Measurements from ENCODE around the gene NKAIN1. TPM values are rescaled to one million over a fixed set of nuclear protein-coding genes. Genes with fewer than 3 reads are reported as not detected.
"Not testable (repeated sequence)": the region's sequence is repeated elsewhere in the genome, so short reads cannot be mapped to it uniquely, and the experiment has no call there.

NKAIN1 gene
- polyA plus RNA-seq, 1 donor from 2014 or later, result 33.4 TPM

DNA sequence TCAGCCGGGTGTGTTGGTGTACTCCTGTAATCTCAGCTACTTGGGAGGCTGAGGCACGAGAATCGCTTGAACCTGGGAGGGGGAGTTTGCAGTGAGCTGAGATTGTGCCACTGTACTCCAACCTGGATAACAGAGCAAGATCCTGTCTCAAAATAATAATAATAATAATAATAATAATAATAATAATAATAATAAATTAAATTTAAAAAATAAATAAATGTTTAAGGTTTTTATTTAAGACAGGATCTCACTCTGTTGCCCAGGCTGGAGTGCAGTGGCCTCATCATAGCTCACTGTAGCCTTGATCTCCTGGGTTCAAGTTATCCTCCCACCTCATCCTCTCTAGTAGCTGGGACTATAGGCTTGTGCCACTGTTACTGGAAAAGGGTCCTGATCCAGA, 101.8 kb downstream of the NKAIN1 start:
- H3K9me2 ChIP-seq (ENCODE audit: insufficient read depth, low read length); H3K4me3 ChIP-seq (ENCODE audit: low read length); H4K20me1 ChIP-seq (ENCODE audit: insufficient read depth); H3K9me3 ChIP-seq (ENCODE audit: low read length); H3K79me2 ChIP-seq (replicated peaks; ENCODE audit: insufficient read depth, low read length); H3K27me3 ChIP-seq (ENCODE audit: insufficient read depth, low read depth, low read length); H3K36me3 ChIP-seq (ENCODE audit: insufficient read depth, low read length); H3K4me2 ChIP-seq (ENCODE audit: low read length); H3K9ac ChIP-seq (ENCODE audit: low read length); H3F3A ChIP-seq (ENCODE audit: insufficient read depth, low read length, poor library complexity, severe bottlenecking); H3K27ac ChIP-seq (ENCODE audit: low read length); H2AFZ ChIP-seq (ENCODE audit: low read depth, low read length): not testable (repeated sequence)

DNA sequence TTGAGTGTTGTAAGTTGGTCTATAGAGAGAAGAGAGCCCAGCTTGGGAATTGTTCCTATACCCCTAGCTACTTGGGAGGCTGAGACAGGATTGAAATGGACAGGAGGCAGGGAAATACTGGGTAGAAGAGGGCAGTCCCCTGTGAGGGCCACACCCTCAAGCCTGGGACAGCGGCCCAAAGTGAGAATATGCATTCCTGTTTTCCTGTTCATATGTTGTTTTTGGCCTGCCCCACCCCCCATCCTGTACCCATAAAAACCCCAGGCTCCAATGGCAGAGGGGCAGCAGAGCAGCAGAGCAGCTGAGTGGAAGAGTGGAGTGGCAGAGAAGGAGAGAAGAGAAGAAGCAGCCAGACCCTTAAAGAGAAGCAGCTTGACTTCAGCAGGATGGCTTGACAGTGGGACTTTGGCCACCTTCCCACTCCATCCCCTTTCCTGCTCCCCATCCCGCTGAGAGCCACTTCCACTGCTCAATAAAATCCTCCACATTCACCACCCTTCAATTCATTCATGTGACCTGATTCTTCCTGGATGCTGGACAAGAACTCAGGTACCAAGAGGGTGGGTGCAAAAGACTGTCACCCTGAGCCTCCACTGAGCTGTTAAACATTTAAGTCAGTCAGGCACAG, 103.6 kb downstream of the NKAIN1 start:
- no peak overlapping the region for H3K9ac ChIP-seq (ENCODE audit: low read length)
- no peak overlapping the region for H2AFZ ChIP-seq (ENCODE audit: low read depth, low read length)
- H3K36me3 ChIP-seq (ENCODE audit: insufficient read depth, low read length), result no peaks in the 10 kb centered on the region
- no peaks in the 10 kb centered on the region for H3K9me3 ChIP-seq (ENCODE audit: low read length)
- H3K4me2 ChIP-seq (ENCODE audit: low read length), result no peak overlapping the region
- no peaks in the 10 kb centered on the region for H3K79me2 ChIP-seq (replicated peaks; ENCODE audit: insufficient read depth, low read length)
- H3K9me2 ChIP-seq (ENCODE audit: insufficient read depth, low read length), result no peaks in the 10 kb centered on the region
- no peak overlapping the region for H3K4me3 ChIP-seq (ENCODE audit: low read length)
- H4K20me1 ChIP-seq (ENCODE audit: insufficient read depth), result no peaks in the 10 kb centered on the region
- H3K27me3 ChIP-seq (ENCODE audit: insufficient read depth, low read depth, low read length), result no peaks in the 10 kb centered on the region
- no peak overlapping the region for H3K27ac ChIP-seq (ENCODE audit: low read length)
- no peaks in the 10 kb centered on the region for H3F3A ChIP-seq (ENCODE audit: insufficient read depth, low read length, poor library complexity, severe bottlenecking)
- no peak for TF ChIP-seq TAF1 (IDR thresholded peaks at IDR 0.05; ENCODE audit: low read depth)
- TF ChIP-seq, protein P1, sequence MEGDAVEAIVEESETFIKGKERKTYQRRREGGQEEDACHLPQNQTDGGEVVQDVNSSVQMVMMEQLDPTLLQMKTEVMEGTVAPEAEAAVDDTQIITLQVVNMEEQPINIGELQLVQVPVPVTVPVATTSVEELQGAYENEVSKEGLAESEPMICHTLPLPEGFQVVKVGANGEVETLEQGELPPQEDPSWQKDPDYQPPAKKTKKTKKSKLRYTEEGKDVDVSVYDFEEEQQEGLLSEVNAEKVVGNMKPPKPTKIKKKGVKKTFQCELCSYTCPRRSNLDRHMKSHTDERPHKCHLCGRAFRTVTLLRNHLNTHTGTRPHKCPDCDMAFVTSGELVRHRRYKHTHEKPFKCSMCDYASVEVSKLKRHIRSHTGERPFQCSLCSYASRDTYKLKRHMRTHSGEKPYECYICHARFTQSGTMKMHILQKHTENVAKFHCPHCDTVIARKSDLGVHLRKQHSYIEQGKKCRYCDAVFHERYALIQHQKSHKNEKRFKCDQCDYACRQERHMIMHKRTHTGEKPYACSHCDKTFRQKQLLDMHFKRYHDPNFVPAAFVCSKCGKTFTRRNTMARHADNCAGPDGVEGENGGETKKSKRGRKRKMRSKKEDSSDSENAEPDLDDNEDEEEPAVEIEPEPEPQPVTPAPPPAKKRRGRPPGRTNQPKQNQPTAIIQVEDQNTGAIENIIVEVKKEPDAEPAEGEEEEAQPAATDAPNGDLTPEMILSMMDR (IDR thresholded peaks at IDR 0.05; ENCODE audit: poor library complexity, severe bottlenecking), result no peak

DNA sequence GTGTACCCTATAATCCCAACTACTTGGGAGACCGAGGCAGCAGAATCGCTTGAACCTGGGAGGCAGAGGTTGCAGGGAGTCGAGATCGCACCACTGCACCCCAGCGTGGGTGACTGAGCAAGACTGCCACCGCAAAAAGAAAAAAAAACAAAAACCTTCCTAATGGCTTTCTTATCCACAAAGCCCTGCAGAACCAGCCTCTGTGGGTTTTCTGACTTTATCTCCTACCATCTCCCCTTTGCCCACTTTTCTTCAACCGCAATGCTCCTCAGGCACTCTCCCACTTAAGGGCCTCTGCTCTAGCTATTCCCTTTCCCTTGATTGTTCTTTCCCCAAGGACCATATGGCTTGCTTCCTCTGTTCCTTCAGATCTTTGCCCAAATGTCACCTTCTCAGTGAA, 106.3 kb downstream of the NKAIN1 start:
- Histone ChIP-seq H3K36me3 (ENCODE audit: insufficient read depth, low read length) (no peaks in the 10 kb centered on the region), H3K4me3 (ENCODE audit: low read length) (no peak overlapping the region), H3F3A (ENCODE audit: insufficient read depth, low read length, poor library complexity, severe bottlenecking) (no peaks in the 10 kb centered on the region), H4K20me1 (ENCODE audit: insufficient read depth) (no peaks in the 10 kb centered on the region), H3K9ac (ENCODE audit: low read length) (no peak overlapping the region), H3K79me2 (replicated peaks; ENCODE audit: insufficient read depth, low read length) (no peaks in the 10 kb centered on the region), H3K27ac (ENCODE audit: low read length) (no peak overlapping the region), H3K9me3 (ENCODE audit: low read length) (no peaks in the 10 kb centered on the region), H3K9me2 (ENCODE audit: insufficient read depth, low read length) (no peaks in the 10 kb centered on the region), H2AFZ (ENCODE audit: low read depth, low read length) (no peak overlapping the region), H3K27me3 (ENCODE audit: insufficient read depth, low read depth, low read length) (no peaks in the 10 kb centered on the region), H3K4me2 (ENCODE audit: low read length) (no peak overlapping the region)
- TF ChIP-seq EZH2 (IDR thresholded peaks at IDR 0.05; ENCODE audit: borderline replicate concordance, insufficient read depth, low read length, poor library complexity, severe bottlenecking), result no peak
- TF ChIP-seq, protein P2, sequence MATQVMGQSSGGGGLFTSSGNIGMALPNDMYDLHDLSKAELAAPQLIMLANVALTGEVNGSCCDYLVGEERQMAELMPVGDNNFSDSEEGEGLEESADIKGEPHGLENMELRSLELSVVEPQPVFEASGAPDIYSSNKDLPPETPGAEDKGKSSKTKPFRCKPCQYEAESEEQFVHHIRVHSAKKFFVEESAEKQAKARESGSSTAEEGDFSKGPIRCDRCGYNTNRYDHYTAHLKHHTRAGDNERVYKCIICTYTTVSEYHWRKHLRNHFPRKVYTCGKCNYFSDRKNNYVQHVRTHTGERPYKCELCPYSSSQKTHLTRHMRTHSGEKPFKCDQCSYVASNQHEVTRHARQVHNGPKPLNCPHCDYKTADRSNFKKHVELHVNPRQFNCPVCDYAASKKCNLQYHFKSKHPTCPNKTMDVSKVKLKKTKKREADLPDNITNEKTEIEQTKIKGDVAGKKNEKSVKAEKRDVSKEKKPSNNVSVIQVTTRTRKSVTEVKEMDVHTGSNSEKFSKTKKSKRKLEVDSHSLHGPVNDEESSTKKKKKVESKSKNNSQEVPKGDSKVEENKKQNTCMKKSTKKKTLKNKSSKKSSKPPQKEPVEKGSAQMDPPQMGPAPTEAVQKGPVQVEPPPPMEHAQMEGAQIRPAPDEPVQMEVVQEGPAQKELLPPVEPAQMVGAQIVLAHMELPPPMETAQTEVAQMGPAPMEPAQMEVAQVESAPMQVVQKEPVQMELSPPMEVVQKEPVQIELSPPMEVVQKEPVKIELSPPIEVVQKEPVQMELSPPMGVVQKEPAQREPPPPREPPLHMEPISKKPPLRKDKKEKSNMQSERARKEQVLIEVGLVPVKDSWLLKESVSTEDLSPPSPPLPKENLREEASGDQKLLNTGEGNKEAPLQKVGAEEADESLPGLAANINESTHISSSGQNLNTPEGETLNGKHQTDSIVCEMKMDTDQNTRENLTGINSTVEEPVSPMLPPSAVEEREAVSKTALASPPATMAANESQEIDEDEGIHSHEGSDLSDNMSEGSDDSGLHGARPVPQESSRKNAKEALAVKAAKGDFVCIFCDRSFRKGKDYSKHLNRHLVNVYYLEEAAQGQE (IDR thresholded peaks at IDR 0.05; ENCODE audit: borderline replicate concordance), result no peak
- TF ChIP-seq EP300 (conservative IDR thresholded peaks at IDR 0.05; ENCODE audit: poor library complexity, severe bottlenecking), result no peak
- no peak for TF ChIP-seq MXI1 (conservative IDR thresholded peaks at IDR 0.05; ENCODE audit: poor library complexity, severe bottlenecking)
- TF ChIP-seq POLR2AphosphoS5 (IDR thresholded peaks at IDR 0.05), result no peak
- no peak for TF ChIP-seq SMC3 (conservative IDR thresholded peaks at IDR 0.05; ENCODE audit: poor library complexity)
- no peak for TF ChIP-seq TAF1 (IDR thresholded peaks at IDR 0.05; ENCODE audit: low read depth)

Other genes with a start within 250 kb of the NKAIN1 start
- 60.8 and 66.3 TPM in 2 replicates for gene PUM1, start 174.2 kb downstream of the NKAIN1 start, polyA plus RNA-seq
- gene SNRNP40, start 56.9 kb upstream of the NKAIN1 start, polyA plus RNA-seq, result 87.2 and 117 TPM in 2 replicates
- 140 and 146 TPM in 2 replicates for gene ZCCHC17, start 57.1 kb upstream of the NKAIN1 start, polyA plus RNA-seq
- 5.8 and 7.1 TPM in 2 replicates for gene FABP3, start 133.2 kb upstream of the NKAIN1 start, polyA plus RNA-seq
- gene SERINC2, start 173.3 kb upstream of the NKAIN1 start, polyA plus RNA-seq, result 8.6 and 16.4 TPM in 2 replicates

Data from neural cell (in vitro differentiated cells).